Brain microvascular endothelial cell (primary cell): Measurements from ENCODE around the gene DLG2.

ENCODE experiments used
- DNase-seq: peaks from one replicate; pipeline ENCODE4 v3.0.0-alpha.2; 2020
- H3K27ac ChIP-seq: fragments of 250-450 bp; sonication (Bioruptor Pico); 2 replicates; pipeline ENCODE4 v1.5.1; 2020; ENCODE audit warnings: mild to moderate bottlenecking, moderate library complexity
- H3K27me3 ChIP-seq: fragments of 250-450 bp; sonication (Bioruptor Pico); replicated peaks from 2 replicates; pipeline ENCODE4 v1.5.1; 2020; ENCODE audit warnings: mild to moderate bottlenecking
- H3K36me3 ChIP-seq: fragments of 250-450 bp; sonication (Bioruptor Pico); replicated peaks from 2 replicates; pipeline ENCODE4 v1.5.1; 2020; ENCODE audit warnings: mild to moderate bottlenecking
- H3K4me3 ChIP-seq: 2 replicates; pipeline ENCODE4 v1.5.1; 2011; ENCODE audit warnings: low read depth, mild to moderate bottlenecking, control low read depth, low read length, moderate library complexity
- in situ Hi-C: cut with HindIII; loops from 2 replicates; pipeline ENCODE4 v1.10.0; 2017; ENCODE audit warnings: low sequenced_read_pairs, low pct_ligation_motif_present
- TF ChIP-seq, protein P1 (sequence below): IDR thresholded peaks from 2 replicates; pipeline ENCODE4 v1.5.1; 2011; ENCODE audit warnings: low read depth, mild to moderate bottlenecking, moderate library complexity, low read length, control low read depth, inconsistent platforms; ENCODE audit errors: missing control alignments

Gene DLG2

DNA sequence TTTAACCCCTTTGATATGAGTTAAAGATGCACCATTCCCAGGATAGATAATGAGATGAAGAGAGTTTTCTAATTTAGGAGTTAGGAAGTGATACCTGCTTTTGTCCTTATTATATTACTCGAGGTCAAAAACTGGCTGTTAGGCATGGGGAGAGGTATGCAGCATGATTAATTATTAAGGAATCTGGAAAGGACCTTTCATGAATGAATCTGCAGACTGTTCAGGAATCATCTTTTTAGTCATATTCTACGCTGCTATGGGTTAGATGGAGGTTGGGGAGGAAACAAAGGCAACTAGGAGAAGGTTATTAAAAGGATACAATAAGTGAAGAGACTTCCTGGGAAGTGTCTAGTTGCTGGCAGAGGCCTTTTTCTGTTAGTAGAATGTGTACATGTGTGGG is 1848.5 kb downstream of the DLG2 start:
- H3K4me3 ChIP-seq: no peak overlapping the region
- TF ChIP-seq, protein P1, sequence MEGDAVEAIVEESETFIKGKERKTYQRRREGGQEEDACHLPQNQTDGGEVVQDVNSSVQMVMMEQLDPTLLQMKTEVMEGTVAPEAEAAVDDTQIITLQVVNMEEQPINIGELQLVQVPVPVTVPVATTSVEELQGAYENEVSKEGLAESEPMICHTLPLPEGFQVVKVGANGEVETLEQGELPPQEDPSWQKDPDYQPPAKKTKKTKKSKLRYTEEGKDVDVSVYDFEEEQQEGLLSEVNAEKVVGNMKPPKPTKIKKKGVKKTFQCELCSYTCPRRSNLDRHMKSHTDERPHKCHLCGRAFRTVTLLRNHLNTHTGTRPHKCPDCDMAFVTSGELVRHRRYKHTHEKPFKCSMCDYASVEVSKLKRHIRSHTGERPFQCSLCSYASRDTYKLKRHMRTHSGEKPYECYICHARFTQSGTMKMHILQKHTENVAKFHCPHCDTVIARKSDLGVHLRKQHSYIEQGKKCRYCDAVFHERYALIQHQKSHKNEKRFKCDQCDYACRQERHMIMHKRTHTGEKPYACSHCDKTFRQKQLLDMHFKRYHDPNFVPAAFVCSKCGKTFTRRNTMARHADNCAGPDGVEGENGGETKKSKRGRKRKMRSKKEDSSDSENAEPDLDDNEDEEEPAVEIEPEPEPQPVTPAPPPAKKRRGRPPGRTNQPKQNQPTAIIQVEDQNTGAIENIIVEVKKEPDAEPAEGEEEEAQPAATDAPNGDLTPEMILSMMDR: no peak
- no peak overlapping the region for H3K27ac ChIP-seq
- in situ Hi-C loops: no loop called here
- H3K27me3 ChIP-seq: no peaks in the 10 kb centered on the region
- no peak for DNase-seq
- H3K36me3 ChIP-seq: no peaks in the 10 kb centered on the region

DNA sequence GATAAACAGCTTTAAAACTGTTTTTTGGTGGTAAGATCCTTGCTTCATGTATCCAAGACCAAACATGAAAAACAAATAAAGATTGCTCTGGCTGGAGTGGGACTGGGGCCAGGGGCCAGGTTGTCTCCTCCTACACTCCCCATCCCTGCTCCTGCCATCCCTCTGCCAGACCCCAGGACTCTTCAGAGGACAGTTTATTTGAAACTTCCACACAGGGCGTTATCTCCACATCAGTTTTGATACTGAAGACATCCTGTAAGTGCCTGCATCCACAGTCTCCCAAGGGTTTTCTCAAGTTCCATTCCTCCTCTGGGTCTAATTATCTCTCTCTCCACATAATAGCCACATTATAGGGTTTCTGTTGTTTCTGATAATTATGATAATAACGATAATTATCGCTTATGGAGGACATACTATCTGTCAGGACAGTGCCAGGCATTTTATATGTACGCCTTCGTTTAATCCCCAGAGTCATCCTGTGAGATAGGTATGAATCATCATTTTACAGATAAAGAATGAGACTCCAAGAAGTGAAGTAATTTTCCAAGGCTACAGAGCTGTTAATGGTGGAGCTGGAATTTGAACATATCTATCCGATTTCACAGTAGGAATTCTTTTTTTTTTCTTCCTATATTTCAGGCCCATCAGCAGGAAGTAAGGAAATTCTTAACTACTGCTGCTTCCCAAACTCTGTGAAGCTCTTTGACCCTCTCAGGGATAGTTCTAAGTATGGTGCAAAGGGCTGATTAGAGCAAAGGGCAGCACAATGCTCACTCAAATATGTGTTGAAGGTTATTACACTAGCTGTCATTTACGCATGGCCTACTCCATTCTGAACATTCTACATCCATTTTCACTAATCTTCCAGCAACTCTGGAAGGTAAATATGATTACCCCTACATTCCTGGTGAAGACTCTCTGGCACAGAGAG is 1852.9 kb downstream of the DLG2 start:
- in situ Hi-C loops: no loop called here
- Histone ChIP-seq H3K4me3 (no peak overlapping the region), H3K36me3 (no peaks in the 10 kb centered on the region), H3K27me3 (no peaks in the 10 kb centered on the region), H3K27ac (no peak overlapping the region)
- TF ChIP-seq, protein P1: no peak
- peak; percentile 8 for DNase-seq

DNA sequence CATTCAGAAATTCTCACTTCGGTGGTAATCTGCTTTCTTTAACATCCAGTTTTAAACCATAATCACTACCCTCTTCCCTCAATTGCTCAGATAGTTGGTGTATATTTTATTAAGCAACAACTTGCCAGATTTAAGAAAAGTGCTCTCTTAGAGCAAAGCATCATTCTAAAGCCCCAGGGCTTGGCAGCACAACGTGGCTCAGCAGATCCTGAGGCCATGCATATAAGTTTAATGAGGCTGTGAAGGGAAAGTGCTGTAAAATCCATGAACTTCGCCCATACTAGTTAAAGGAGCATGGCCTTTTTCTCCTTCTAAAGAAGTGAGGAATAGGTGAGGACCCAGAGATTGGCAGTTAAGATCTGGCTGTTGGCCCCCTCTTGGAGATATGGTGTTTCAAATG is 1858.7 kb downstream of the DLG2 start:
- no peak overlapping the region for H3K27ac ChIP-seq
- no peaks in the 10 kb centered on the region for H3K36me3 ChIP-seq
- no peaks in the 10 kb centered on the region for H3K27me3 ChIP-seq
- TF ChIP-seq, protein P1: no peak
- in situ Hi-C loops: no loop called here
- H3K4me3 ChIP-seq: no peak overlapping the region
- no peak for DNase-seq

- H3K4me3 ChIP-seq: no peak overlapping the region
- TF ChIP-seq, protein P1: no peak
- H3K36me3 ChIP-seq: no peaks in the 10 kb centered on the region
- no peak overlapping the region for H3K27ac ChIP-seq
- in situ Hi-C loops: no loop called here
- H3K27me3 ChIP-seq: no peaks in the 10 kb centered on the region
- no peak for DNase-seq
Measured at GRCh38 chr11:83766932-83767331, 1860.2 kb downstream of the DLG2 start.

DNA sequence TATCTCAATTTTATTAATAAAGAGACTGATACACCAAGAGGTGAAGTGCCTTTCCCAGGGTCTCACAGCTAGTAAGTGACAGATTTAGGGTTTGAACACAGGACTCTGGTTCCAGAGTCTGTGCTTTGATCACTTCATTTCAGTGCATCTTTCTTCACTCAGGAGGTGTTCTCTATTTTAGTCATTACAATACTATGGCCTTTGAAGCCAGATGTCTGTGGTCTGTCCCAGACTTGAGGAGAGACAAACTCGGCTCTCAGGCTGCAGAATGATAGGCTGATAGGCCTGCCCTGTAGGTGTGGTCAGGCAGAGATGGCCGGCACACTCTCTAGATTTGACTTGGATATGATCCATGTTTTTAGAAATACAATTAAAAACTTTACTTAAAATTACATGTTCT is 1862.5 kb downstream of the DLG2 start:
- no peak for DNase-seq
- H3K27ac ChIP-seq: no peak overlapping the region
- no peaks in the 10 kb centered on the region for H3K36me3 ChIP-seq
- TF ChIP-seq, protein P1: no peak
- H3K4me3 ChIP-seq: no peak overlapping the region
- in situ Hi-C loops: no loop called here
- no peaks in the 10 kb centered on the region for H3K27me3 ChIP-seq

DNA sequence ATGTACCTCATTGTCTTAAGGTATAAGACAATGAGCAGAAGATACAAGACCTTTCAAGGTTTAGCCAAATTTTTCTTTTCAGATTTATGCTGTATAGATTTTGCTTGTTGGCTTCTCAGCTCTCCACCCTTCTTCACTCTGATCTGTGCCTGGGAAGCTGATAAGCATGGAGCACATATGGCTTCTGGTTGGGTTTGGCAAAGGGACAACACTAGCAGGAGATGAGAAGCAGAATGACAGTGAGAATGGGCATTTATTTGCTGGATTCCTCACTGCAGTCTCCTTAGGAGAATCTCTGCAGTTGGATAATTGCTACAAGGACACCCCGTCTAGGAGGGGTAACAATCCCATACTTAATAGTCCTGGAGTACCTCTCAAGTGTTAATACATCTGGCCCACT is 1866.2 kb downstream of the DLG2 start:
- Histone ChIP-seq H3K27ac (no peak overlapping the region), H3K36me3 (no peaks in the 10 kb centered on the region), H3K27me3 (no peaks in the 10 kb centered on the region), H3K4me3 (no peak overlapping the region)
- in situ Hi-C loops: no loop called here
- TF ChIP-seq, protein P1: no peak
- no peak for DNase-seq
